ENCODE measurements around the gene AP1S1. TPM values are rescaled to one million over a fixed set of nuclear protein-coding genes. Genes with fewer than 3 reads are reported as not detected.

Gene AP1S1
- total RNA-seq, 1 experiment from 2014 or later, result 227 TPM

GRCh38 chr7:101175664-101176063 is 21.4 kb downstream of the AP1S1 start:
- no peak overlapping the region for H2AFZ ChIP-seq
- H3K79me2 ChIP-seq (ENCODE audit: low read depth), result no peaks in the 10 kb centered on the region
- H3K4me3 ChIP-seq, result no peak overlapping the region
- TF ChIP-seq EZH2 (IDR thresholded peaks at IDR 0.05; ENCODE audit: low read depth), result no peak
- TF ChIP-seq, protein P1, sequence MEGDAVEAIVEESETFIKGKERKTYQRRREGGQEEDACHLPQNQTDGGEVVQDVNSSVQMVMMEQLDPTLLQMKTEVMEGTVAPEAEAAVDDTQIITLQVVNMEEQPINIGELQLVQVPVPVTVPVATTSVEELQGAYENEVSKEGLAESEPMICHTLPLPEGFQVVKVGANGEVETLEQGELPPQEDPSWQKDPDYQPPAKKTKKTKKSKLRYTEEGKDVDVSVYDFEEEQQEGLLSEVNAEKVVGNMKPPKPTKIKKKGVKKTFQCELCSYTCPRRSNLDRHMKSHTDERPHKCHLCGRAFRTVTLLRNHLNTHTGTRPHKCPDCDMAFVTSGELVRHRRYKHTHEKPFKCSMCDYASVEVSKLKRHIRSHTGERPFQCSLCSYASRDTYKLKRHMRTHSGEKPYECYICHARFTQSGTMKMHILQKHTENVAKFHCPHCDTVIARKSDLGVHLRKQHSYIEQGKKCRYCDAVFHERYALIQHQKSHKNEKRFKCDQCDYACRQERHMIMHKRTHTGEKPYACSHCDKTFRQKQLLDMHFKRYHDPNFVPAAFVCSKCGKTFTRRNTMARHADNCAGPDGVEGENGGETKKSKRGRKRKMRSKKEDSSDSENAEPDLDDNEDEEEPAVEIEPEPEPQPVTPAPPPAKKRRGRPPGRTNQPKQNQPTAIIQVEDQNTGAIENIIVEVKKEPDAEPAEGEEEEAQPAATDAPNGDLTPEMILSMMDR (conservative IDR thresholded peaks at IDR 0.05), result no peak
- POLR2A ChIA-PET (ENCODE audit: unreplicated experiment), result no interaction called here
- no peaks in the 10 kb centered on the region for H3K36me3 ChIP-seq (ENCODE audit: low read depth)
- H3K4me2 ChIP-seq, result no peak overlapping the region
- peaks cover 60% of the 10 kb centered on the region for H3K27me3 ChIP-seq (ENCODE audit: insufficient read depth, low read depth)
- CTCF ChIA-PET, result interaction anchor here (0.7 kb wide), 1 partner anchor 32 kb away, joined by 9 read pairs; no protein-coding TSS in a partner anchor
- no peak overlapping the region for H3K27ac ChIP-seq
- no peaks in the 10 kb centered on the region for H3K9me3 ChIP-seq (ENCODE audit: insufficient read depth, low read depth)
- intact Hi-C loops (cut with micrococcal nuclease; ENCODE audit: unreplicated experiment), result no loop called here
- DNase-seq, result no peak
- 0 out of 2 replicates have a peak, but pooled peaks cover 5% of the 10 kb centered on the region for H3F3A ChIP-seq (ENCODE audit: insufficient read depth, low read depth)
- no peaks in the 10 kb centered on the region for H4K20me1 ChIP-seq (ENCODE audit: insufficient read depth)
- no peaks in the 10 kb centered on the region for H3K9me2 ChIP-seq (ENCODE audit: insufficient read depth)
- H3K4me1 ChIP-seq (replicated peaks; ENCODE audit: insufficient read depth), result peaks cover 13% of the 10 kb centered on the region; the same call in 1 of the 2 replicates
- no TSS peak for BruUV-seq (replicated peaks)

DNA sequence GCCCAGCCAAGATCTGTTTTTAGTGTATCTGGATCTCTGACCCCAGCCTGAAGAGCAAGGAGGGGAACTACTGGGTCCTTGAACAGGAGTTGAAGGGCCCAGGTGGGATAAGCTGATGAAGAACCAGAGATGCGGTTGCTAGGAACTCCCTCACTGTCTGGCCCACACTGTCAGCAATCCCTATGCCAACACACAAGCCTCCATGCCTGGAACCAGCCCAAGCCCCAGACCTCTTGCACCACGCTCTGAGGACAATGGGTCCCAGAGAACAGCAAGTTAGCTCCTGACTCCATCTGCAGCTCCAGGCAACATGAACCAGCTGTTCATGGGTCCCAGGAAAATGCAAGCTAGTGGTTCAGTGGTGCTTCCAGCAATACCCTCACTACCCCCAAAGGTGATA is 23.4 kb downstream of the AP1S1 start:
- peaks cover 12% of the 10 kb centered on the region; the same call in 1 of the 2 replicates for H3K4me1 ChIP-seq (replicated peaks; ENCODE audit: insufficient read depth)
- POLR2A ChIA-PET (ENCODE audit: unreplicated experiment), result no interaction called here
- no peak overlapping the region for H2AFZ ChIP-seq
- no peak for TF ChIP-seq EZH2 (IDR thresholded peaks at IDR 0.05; ENCODE audit: low read depth)
- TF ChIP-seq, protein P1 (conservative IDR thresholded peaks at IDR 0.05), result no peak
- no peaks in the 10 kb centered on the region for H4K20me1 ChIP-seq (ENCODE audit: insufficient read depth)
- intact Hi-C loops (cut with micrococcal nuclease; ENCODE audit: unreplicated experiment), result no loop called here
- H3K9me3 ChIP-seq (ENCODE audit: insufficient read depth, low read depth), result no peaks in the 10 kb centered on the region
- BruUV-seq (replicated peaks), result no TSS peak
- 0 out of 2 replicates have a peak, but pooled peaks cover 5% of the 10 kb centered on the region for H3F3A ChIP-seq (ENCODE audit: insufficient read depth, low read depth)
- no peak overlapping the region for H3K27ac ChIP-seq
- CTCF ChIA-PET, result no interaction called here
- no peaks in the 10 kb centered on the region for H3K9me2 ChIP-seq (ENCODE audit: insufficient read depth)
- DNase-seq, result no peak
- no peak overlapping the region for H3K4me2 ChIP-seq
- H3K27me3 ChIP-seq (ENCODE audit: insufficient read depth, low read depth), result peaks cover 40% of the 10 kb centered on the region
- H3K36me3 ChIP-seq (ENCODE audit: low read depth), result no peaks in the 10 kb centered on the region
- no peaks in the 10 kb centered on the region for H3K79me2 ChIP-seq (ENCODE audit: low read depth)
- no peak overlapping the region for H3K4me3 ChIP-seq

- H3F3A ChIP-seq (ENCODE audit: insufficient read depth, low read depth), result 0 out of 2 replicates have a peak, but pooled peaks cover 4% of the 10 kb centered on the region
- DNase-seq, result no peak
- H3K9me3 ChIP-seq (ENCODE audit: insufficient read depth, low read depth), result no peaks in the 10 kb centered on the region
- no peak overlapping the region for H2AFZ ChIP-seq
- H3K27ac ChIP-seq, result no peak overlapping the region
- H3K9me2 ChIP-seq (ENCODE audit: insufficient read depth), result no peaks in the 10 kb centered on the region
- H3K4me2 ChIP-seq, result no peak overlapping the region
- H3K36me3 ChIP-seq (ENCODE audit: low read depth), result no peaks in the 10 kb centered on the region
- BruUV-seq (replicated peaks), result no TSS peak
- H3K27me3 ChIP-seq (ENCODE audit: insufficient read depth, low read depth), result peaks cover 33% of the 10 kb centered on the region
- POLR2A ChIA-PET (ENCODE audit: unreplicated experiment), result no interaction called here
- CTCF ChIA-PET, result interaction anchor here (0.7 kb wide), 1 partner anchor 304 kb away, joined by 5 read pairs; no protein-coding TSS in a partner anchor
- H3K4me3 ChIP-seq, result no peak overlapping the region
- H4K20me1 ChIP-seq (ENCODE audit: insufficient read depth), result no peaks in the 10 kb centered on the region
- TF ChIP-seq EZH2 (IDR thresholded peaks at IDR 0.05; ENCODE audit: low read depth), result no peak
- H3K79me2 ChIP-seq (ENCODE audit: low read depth), result no peaks in the 10 kb centered on the region
- no peaks in the 10 kb centered on the region for H3K4me1 ChIP-seq (replicated peaks; ENCODE audit: insufficient read depth)
- intact Hi-C loops (cut with micrococcal nuclease; ENCODE audit: unreplicated experiment), result no loop called here
Measured at GRCh38 chr7:101179117-101179516, 24.8 kb downstream of the AP1S1 start.

GRCh38 chr7:101179713-101180112 is 25.4 kb downstream of the AP1S1 start:
- Histone ChIP-seq H4K20me1 (ENCODE audit: insufficient read depth) (no peaks in the 10 kb centered on the region), H3F3A (ENCODE audit: insufficient read depth, low read depth) (no peaks in the 10 kb centered on the region), H3K27me3 (ENCODE audit: insufficient read depth, low read depth) (peaks cover 33% of the 10 kb centered on the region), H3K9me2 (ENCODE audit: insufficient read depth) (no peaks in the 10 kb centered on the region), H3K9me3 (ENCODE audit: insufficient read depth, low read depth) (no peaks in the 10 kb centered on the region), H3K4me1 (replicated peaks; ENCODE audit: insufficient read depth) (no peaks in the 10 kb centered on the region), H2AFZ (no peak overlapping the region), H3K4me3 (no peak overlapping the region), H3K36me3 (ENCODE audit: low read depth) (no peaks in the 10 kb centered on the region), H3K4me2 (no peak overlapping the region), H3K27ac (no peak overlapping the region), H3K79me2 (ENCODE audit: low read depth) (no peaks in the 10 kb centered on the region)
- CTCF ChIA-PET, result no interaction called here
- intact Hi-C loops (cut with micrococcal nuclease; ENCODE audit: unreplicated experiment), result no loop called here
- TF ChIP-seq EZH2 (IDR thresholded peaks at IDR 0.05; ENCODE audit: low read depth), result no peak
- TF ChIP-seq, protein P1 (conservative IDR thresholded peaks at IDR 0.05), result no peak
- no peak for DNase-seq
- POLR2A ChIA-PET (ENCODE audit: unreplicated experiment), result no interaction called here
- no TSS peak for BruUV-seq (replicated peaks)
